Keratinocyte (primary cell): ENCODE measurements around the gene CPSF7. TPM values are rescaled to one million over a fixed set of nuclear protein-coding genes. Genes with fewer than 3 reads are reported as not detected.

Experiments used
- DNase-seq: peaks from one replicate; pipeline ENCODE4 v3.0.0-alpha.2; 2011; ENCODE audit warnings: low read depth, missing footprints, low spot score
- FAIRE-seq: peaks from 2 replicates; lab custom pipeline; 2011; peaks lifted over from hg19 to GRCh38; lab: Jason Lieb, UNC
- H2AFZ ChIP-seq: 2 replicates; pipeline ENCODE4 v1.6.0; 2012; ENCODE audit warnings: low read length, control low read depth, inconsistent platforms; ENCODE audit not compliant: control insufficient read depth
- H3K27ac ChIP-seq: 2 replicates; pipeline ENCODE4 v1.5.1; 2011; ENCODE audit warnings: low read length; ENCODE audit not compliant: control insufficient read depth, insufficient read depth
- H3K27me3 ChIP-seq: 3 replicates; pipeline ENCODE4 v1.6.0; 2011; ENCODE audit warnings: low read length; ENCODE audit not compliant: control insufficient read depth, insufficient read depth; ENCODE audit errors: extremely low read depth
- H3K36me3 ChIP-seq, 2 experiments: 2 replicates in 1 of 2; 3 replicates in 1 of 2; pipeline ENCODE4 v1.5.1; 2011; ENCODE audit warnings: low read length in 2 of 2, mild to moderate bottlenecking in 1 of 2; ENCODE audit not compliant: control insufficient read depth in 2 of 2, insufficient read depth in 2 of 2; ENCODE audit errors: extremely low read depth in 1 of 2
- H3K4me1 ChIP-seq: 3 replicates; pipeline ENCODE4 v1.5.1; 2011; ENCODE audit warnings: low read length; ENCODE audit not compliant: control insufficient read depth, insufficient read depth; ENCODE audit errors: extremely low read depth
- H3K4me2 ChIP-seq: 3 replicates; pipeline ENCODE4 v1.6.0; 2011; ENCODE audit warnings: low read depth, low read length; ENCODE audit not compliant: control insufficient read depth, insufficient read depth; ENCODE audit errors: extremely low read depth
- H3K4me3 ChIP-seq, 3 experiments: fragments of 200-600 bp in 1 of 3; sonication (generic) in 1 of 3; 2 replicates in 2 of 3; 3 replicates in 1 of 3; pipeline ENCODE4 v1.5.1; 2011 to 2016; ENCODE audit warnings: low read length in 3 of 3, mild to moderate bottlenecking in 3 of 3, control low read depth in 2 of 3, inconsistent platforms in 1 of 3, low read depth in 1 of 3, mixed read lengths in 1 of 3, mixed run types in 1 of 3, moderate library complexity in 1 of 3; ENCODE audit not compliant: control insufficient read depth in 2 of 3, insufficient read depth in 2 of 3; ENCODE audit errors: extremely low read depth in 1 of 3
- H3K79me2 ChIP-seq: 2 replicates; pipeline ENCODE4 v1.6.0; 2012; ENCODE audit warnings: low read length; ENCODE audit not compliant: control insufficient read depth, insufficient read depth
- H3K9ac ChIP-seq: 3 replicates; pipeline ENCODE4 v1.6.0; 2011; ENCODE audit warnings: low read length; ENCODE audit not compliant: control insufficient read depth, insufficient read depth; ENCODE audit errors: extremely low read depth
- H3K9me1 ChIP-seq: 3 replicates; pipeline ENCODE4 v1.6.0; 2011; ENCODE audit warnings: low read length; ENCODE audit not compliant: control insufficient read depth, insufficient read depth; ENCODE audit errors: extremely low read depth
- H3K9me3 ChIP-seq: 2 replicates; pipeline ENCODE4 v1.5.1; 2012; ENCODE audit warnings: low read depth, low read length; ENCODE audit not compliant: control insufficient read depth
- H4K20me1 ChIP-seq: 3 replicates; pipeline ENCODE4 v1.6.0; 2011; ENCODE audit warnings: low read length; ENCODE audit not compliant: control insufficient read depth, insufficient read depth; ENCODE audit errors: extremely low read depth
- EZH2 ChIP-seq: IDR thresholded peaks from one replicate; pipeline ENCODE4 v1.6.1; 2012; ENCODE audit warnings: inconsistent platforms, mild to moderate bottlenecking, low read length, moderate library complexity
- dilution Hi-C: fragments of 300-500 bp; cut with MboI; formaldehyde crosslinking; loops from one replicate; pipeline ENCODE4 v1.7.0; 2020; ENCODE audit warnings: low sequenced_read_pairs; ENCODE audit not compliant: extremely low pct_ligation_motif_present
- polyA plus RNA-seq, 5 experiments: library from polyadenylated mRNA; depleted of rRNA in 3 of 5; stranded (reverse) in 3 of 5; stranded (forward) in 1 of 5; unstranded in 1 of 5; fragments of >200 nt; gene quantifications; 1 replicate in 1 of 5; 2 replicates in 3 of 5; 3 replicates in 1 of 5; pipeline versions ENCODE4 v1.2.1 to v1.2.3, GENCODE V29; 2011 to 2012; ENCODE audit warnings: missing spikeins in 2 of 5, low read depth in 1 of 5, low replicate concordance in 1 of 5
- small RNA-seq, 3 experiments: library from RNA; depleted of rRNA; stranded (forward); fragments of <200 nt; gene quantifications; one replicate each; pipeline ENCODE3, GENCODE V24; 2012; ENCODE audit warnings: low read depth in 3 of 3, low replicate concordance in 1 of 3; ENCODE audit not compliant: insufficient read length in 3 of 3
- TF ChIP-seq, protein P1 (sequence below), 3 experiments: IDR thresholded peaks in 1 of 3; conservative IDR thresholded peaks in 1 of 3; optimal IDR thresholded peaks in 1 of 3; 2 replicates in 2 of 3; 3 replicates in 1 of 3; pipeline versions ENCODE3 to v1.5.1; 2011; ENCODE audit warnings: low read length in 3 of 3, mild to moderate bottlenecking in 3 of 3, moderate library complexity in 2 of 3, control low read depth in 1 of 3, inconsistent platforms in 1 of 3; ENCODE audit not compliant: insufficient read depth in 2 of 3; ENCODE audit errors: extremely low read depth in 1 of 3

Gene CPSF7
- polyA plus RNA-seq, 1 donor (not counting 4 experiments of a cell fraction or from before 2014, with no cell fraction given) = 34.5 TPM

DNA sequence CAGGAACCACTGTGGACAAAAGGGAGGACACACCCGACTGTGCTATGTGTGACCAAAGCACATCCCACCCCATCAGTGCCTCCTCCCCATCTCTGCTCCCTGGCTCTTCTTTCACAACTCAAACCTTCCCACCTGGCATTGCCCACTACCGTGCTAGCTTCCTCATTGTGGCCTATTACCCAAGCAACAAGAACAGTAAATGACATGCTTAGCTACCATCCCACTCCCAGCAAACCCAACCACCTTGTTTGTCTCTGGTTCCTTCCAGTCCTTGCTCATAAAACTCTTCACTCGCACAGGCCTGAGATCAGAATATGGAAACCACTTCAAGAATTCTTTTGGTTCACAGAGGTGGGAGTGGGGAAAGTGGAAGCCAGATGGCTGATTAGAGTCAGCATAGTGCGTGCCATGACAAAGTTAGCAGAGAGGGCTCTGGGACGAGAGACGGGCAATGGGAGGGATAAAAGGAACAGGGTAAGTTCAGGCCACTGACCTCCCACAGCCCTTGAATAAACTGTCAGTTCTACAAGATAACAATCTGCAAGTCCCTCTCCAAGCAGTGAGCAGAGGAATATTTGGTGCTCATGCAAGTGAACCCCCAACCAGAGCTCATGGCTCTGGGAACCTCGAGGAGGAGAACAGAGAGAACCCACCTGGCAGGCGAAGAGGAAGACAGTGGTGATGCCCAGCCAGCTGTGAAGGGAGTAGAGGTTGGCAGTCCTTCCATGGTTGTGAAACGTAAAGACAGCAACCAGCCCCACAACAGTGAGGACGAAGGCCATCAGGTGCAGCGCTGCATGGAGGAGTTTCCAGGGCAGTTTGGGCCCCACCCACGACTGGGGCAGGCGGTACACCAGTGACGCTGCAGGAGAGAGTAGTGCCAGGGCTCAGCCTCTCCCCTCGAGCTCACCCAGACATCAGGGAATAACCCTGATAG, 76.4 kb downstream of the CPSF7 start:
- Histone ChIP-seq H3K27ac (no peak overlapping the region), H2AFZ (no peak overlapping the region), H4K20me1 (no peaks in the 10 kb centered on the region), H3K27me3 (no peaks in the 10 kb centered on the region), H3K9ac (no peak overlapping the region), H3K4me3 (no peak overlapping the region), H3K79me2 (no peaks in the 10 kb centered on the region), H3K4me1 (no peaks in the 10 kb centered on the region), H3K36me3 (peaks cover 24 to 29% of the 10 kb centered on the region in 2 experiments), H3K9me3 (no peaks in the 10 kb centered on the region), H3K9me1 (peaks cover 2% of the 10 kb centered on the region), H3K4me2 (no peak overlapping the region)
- dilution Hi-C loops = no loop called here
- FAIRE-seq = no peak
- DNase-seq = no peak
- TF ChIP-seq EZH2 = no peak
- TF ChIP-seq, protein P1, sequence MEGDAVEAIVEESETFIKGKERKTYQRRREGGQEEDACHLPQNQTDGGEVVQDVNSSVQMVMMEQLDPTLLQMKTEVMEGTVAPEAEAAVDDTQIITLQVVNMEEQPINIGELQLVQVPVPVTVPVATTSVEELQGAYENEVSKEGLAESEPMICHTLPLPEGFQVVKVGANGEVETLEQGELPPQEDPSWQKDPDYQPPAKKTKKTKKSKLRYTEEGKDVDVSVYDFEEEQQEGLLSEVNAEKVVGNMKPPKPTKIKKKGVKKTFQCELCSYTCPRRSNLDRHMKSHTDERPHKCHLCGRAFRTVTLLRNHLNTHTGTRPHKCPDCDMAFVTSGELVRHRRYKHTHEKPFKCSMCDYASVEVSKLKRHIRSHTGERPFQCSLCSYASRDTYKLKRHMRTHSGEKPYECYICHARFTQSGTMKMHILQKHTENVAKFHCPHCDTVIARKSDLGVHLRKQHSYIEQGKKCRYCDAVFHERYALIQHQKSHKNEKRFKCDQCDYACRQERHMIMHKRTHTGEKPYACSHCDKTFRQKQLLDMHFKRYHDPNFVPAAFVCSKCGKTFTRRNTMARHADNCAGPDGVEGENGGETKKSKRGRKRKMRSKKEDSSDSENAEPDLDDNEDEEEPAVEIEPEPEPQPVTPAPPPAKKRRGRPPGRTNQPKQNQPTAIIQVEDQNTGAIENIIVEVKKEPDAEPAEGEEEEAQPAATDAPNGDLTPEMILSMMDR (optimal IDR thresholded peaks at IDR 0.05 in 1 of 3, IDR thresholded peaks at IDR 0.05 in 1 of 3, conservative IDR thresholded peaks at IDR 0.05 in 1 of 3; ENCODE audit: extremely low read depth in 1 of 3, insufficient read depth in 2 of 3, low read length in 3 of 3) = no peak

Small RNA genes lying within 50 kb of the gene (small RNA-seq; reads per million reads assigned to genes)
- 0 reads per million in 3 experiments for gene RN7SL23P

Other genes starting within 250 kb of the CPSF7 start
- gene PGA3, start 226.5 kb downstream of the CPSF7 start, polyA plus RNA-seq = not detected in 3 replicates
- gene PGA4, start 207.6 kb downstream of the CPSF7 start, polyA plus RNA-seq = not detected in 3 replicates
- not detected in 3 replicates for gene PGA5, start 188.8 kb downstream of the CPSF7 start, polyA plus RNA-seq
- gene VWCE, start 134.7 kb downstream of the CPSF7 start, polyA plus RNA-seq = 0.14 to 0.82 TPM (median 0.30 TPM) in 3 replicates
- gene DDB1, start 96.9 kb downstream of the CPSF7 start, polyA plus RNA-seq = 187 to 236 TPM (median 212 TPM) in 3 replicates
- gene TKFC, start 96.7 kb downstream of the CPSF7 start, polyA plus RNA-seq = 15.4 to 23.1 TPM (median 18.3 TPM) in 3 replicates
- gene CYB561A3, start 68.1 kb downstream of the CPSF7 start, polyA plus RNA-seq = 42.3 to 124 TPM (median 62.3 TPM) in 3 replicates
- gene TMEM138, start 67.6 kb downstream of the CPSF7 start, polyA plus RNA-seq = 66.1 to 118 TPM (median 85.4 TPM) in 3 replicates
- gene TMEM216, start 37.4 kb downstream of the CPSF7 start, polyA plus RNA-seq = 14.4 to 22.4 TPM (median 17.2 TPM) in 3 replicates
- 55.1 to 71.3 TPM (median 56.4 TPM) in 3 replicates for gene SDHAF2, start 149 bp upstream of the CPSF7 start, polyA plus RNA-seq
- gene LRRC10B, start 78.8 kb upstream of the CPSF7 start, polyA plus RNA-seq = not detected in 3 replicates
- 2.0 to 4.4 TPM (median 2.6 TPM) in 3 replicates for gene SYT7, start 151.1 kb upstream of the CPSF7 start, polyA plus RNA-seq